Measurements from ENCODE around the gene RMC1.
"Not testable (repeated sequence)": the region's sequence is repeated elsewhere in the genome, so short reads cannot be mapped to it uniquely, and the experiment has no call there.

Gene RMC1

GRCh38 chr18:23574611-23575308 is 71.4 kb downstream of the RMC1 start:
- DNase-seq (ENCODE audit: low read depth) = no peak
- no peak overlapping the region for H3K4me3 ChIP-seq (ENCODE audit: low read depth, low read length)
- TF ChIP-seq CTCF (IDR thresholded peaks at IDR 0.05; ENCODE audit: low read depth, low read length, missing control alignments) = no peak

- no peak for DNase-seq (ENCODE audit: low read depth)
- TF ChIP-seq CTCF (IDR thresholded peaks at IDR 0.05; ENCODE audit: low read depth, low read length, missing control alignments) = no peak
Measured at GRCh38 chr18:23575309-23575651, 72.0 kb downstream of the RMC1 start.

GRCh38 chr18:23577521-23577920 is 74.2 kb downstream of the RMC1 start:
- not testable (repeated sequence) for H3K4me3 ChIP-seq (ENCODE audit: low read depth, low read length); DNase-seq (ENCODE audit: low read depth)

More at GRCh38 chr18:23575309-23575651, 72.0 kb downstream of the RMC1 start:
- H3K4me3 ChIP-seq (ENCODE audit: low read depth, low read length) = no peak overlapping the region

GRCh38 chr18:23578067-23578701 is 74.9 kb downstream of the RMC1 start:
- H3K4me3 ChIP-seq (ENCODE audit: low read depth, low read length) = no peak overlapping the region
- DNase-seq (ENCODE audit: low read depth) = no peak
- no peak for TF ChIP-seq CTCF (IDR thresholded peaks at IDR 0.05; ENCODE audit: low read depth, low read length, missing control alignments)

GRCh38 chr18:23578891-23579653 is 75.8 kb downstream of the RMC1 start:
- TF ChIP-seq CTCF (IDR thresholded peaks at IDR 0.05; ENCODE audit: low read depth, low read length, missing control alignments) = no peak
- H3K4me3 ChIP-seq (ENCODE audit: low read depth, low read length) = no peak overlapping the region
- DNase-seq (ENCODE audit: low read depth) = no peak

- H3K4me3 ChIP-seq (ENCODE audit: low read depth, low read length) = no peak overlapping the region
- TF ChIP-seq CTCF (IDR thresholded peaks at IDR 0.05; ENCODE audit: low read depth, low read length, missing control alignments) = no peak
- no peak for DNase-seq (ENCODE audit: low read depth)
Measured at GRCh38 chr18:23580677-23581367, 77.5 kb downstream of the RMC1 start.
